ENCODE measurements around the gene OTOG. TPM values are rescaled to one million over a fixed set of nuclear protein-coding genes. Genes with fewer than 3 reads are reported as not detected.
A peak's percentile ranks its signal among the peaks of the same experiment; 100 is the strongest.

Gene OTOG
- total and polyA plus RNA-seq, 4 donors: 0.11 TPM; not detected in 3

- ATAC-seq (ENCODE audit: insufficient read depth, low FRiP score) (no peak), DNase-seq (peak in 1 of 3 donors; percentile 8)
- Histone ChIP-seq H3K4me3 (no peak overlapping the region), H3K9ac (ENCODE audit: insufficient read depth in 1 of 2, low read length in 2 of 2) (no peak overlapping the region), H3K27me3 (ENCODE audit: control insufficient read depth in 3 of 3, insufficient read depth in 3 of 3, low read length in 2 of 3) (no peaks in the 10 kb centered on the region), H3K4me1 (ENCODE audit: control insufficient read depth in 5 of 5, insufficient read depth in 5 of 5, low read length in 5 of 5) (peaks cover 0 to 3% (median 0%) of the 10 kb centered on the region in 5 donors), H3K27ac (ENCODE audit: low read depth in 1 of 2, low read length in 1 of 2) (no peak overlapping the region), H3K36me3 (ENCODE audit: control insufficient read depth in 4 of 4, insufficient read depth in 4 of 4, low read length in 4 of 4) (no peaks in the 10 kb centered on the region), H3K9me3 (ENCODE audit: control insufficient read depth in 4 of 4, insufficient read depth in 3 of 4, low read length in 3 of 4) (no peaks in the 10 kb centered on the region)
- TF ChIP-seq CTCF (IDR thresholded peaks at IDR 0.05; ENCODE audit: control extremely low read depth, extremely low read depth): no peak
These were observed 16.2 kb downstream of the OTOG start for GRCh38 chr11:17563231-17563646.

GRCh38 chr11:17563961-17564686 is 17.1 kb downstream of the OTOG start:
- H3K9ac ChIP-seq (ENCODE audit: insufficient read depth in 1 of 2, low read length in 2 of 2): no peak overlapping the region
- no peaks in the 10 kb centered on the region for H3K9me3 ChIP-seq (ENCODE audit: control insufficient read depth in 4 of 4, insufficient read depth in 3 of 4, low read length in 3 of 4)
- DNase-seq (peak in 1 of 3 donors; percentile 2), ATAC-seq (ENCODE audit: insufficient read depth, low FRiP score) (no peak)
- no peaks in the 10 kb centered on the region for H3K27me3 ChIP-seq (ENCODE audit: control insufficient read depth in 3 of 3, insufficient read depth in 3 of 3, low read length in 2 of 3)
- 79 to 85% methylated on average over 4 of the region's 4 CpGs for WGBS, 2 donors
- H3K27ac ChIP-seq (ENCODE audit: low read depth in 1 of 2, low read length in 1 of 2): no peak overlapping the region
- H3K4me1 ChIP-seq (ENCODE audit: control insufficient read depth in 5 of 5, insufficient read depth in 5 of 5, low read length in 5 of 5): peaks cover 0 to 3% (median 0%) of the 10 kb centered on the region in 5 donors
- H3K36me3 ChIP-seq (ENCODE audit: control insufficient read depth in 4 of 4, insufficient read depth in 4 of 4, low read length in 4 of 4): no peaks in the 10 kb centered on the region
- TF ChIP-seq CTCF (IDR thresholded peaks at IDR 0.05; ENCODE audit: control extremely low read depth, extremely low read depth): no peak
- H3K4me3 ChIP-seq: no peak overlapping the region

GRCh38 chr11:17564687-17565042 is 17.6 kb downstream of the OTOG start:
- Histone ChIP-seq H3K9ac (ENCODE audit: insufficient read depth in 1 of 2, low read length in 2 of 2) (no peak overlapping the region), H3K4me1 (ENCODE audit: control insufficient read depth in 5 of 5, insufficient read depth in 5 of 5, low read length in 5 of 5) (peaks cover 0 to 3% (median 0%) of the 10 kb centered on the region in 5 donors), H3K27me3 (ENCODE audit: control insufficient read depth in 3 of 3, insufficient read depth in 3 of 3, low read length in 2 of 3) (no peaks in the 10 kb centered on the region), H3K27ac (ENCODE audit: low read depth in 1 of 2, low read length in 1 of 2) (no peak overlapping the region), H3K4me3 (no peak overlapping the region), H3K36me3 (ENCODE audit: control insufficient read depth in 4 of 4, insufficient read depth in 4 of 4, low read length in 4 of 4) (no peaks in the 10 kb centered on the region), H3K9me3 (ENCODE audit: control insufficient read depth in 4 of 4, insufficient read depth in 3 of 4, low read length in 3 of 4) (no peaks in the 10 kb centered on the region)
- DNase-seq (no peak), ATAC-seq (ENCODE audit: insufficient read depth, low FRiP score) (no peak)
- WGBS, 2 donors: 55 to 57% methylated on average over 2 of the region's 2 CpGs
- no peak for TF ChIP-seq CTCF (IDR thresholded peaks at IDR 0.05; ENCODE audit: control extremely low read depth, extremely low read depth)

- no peak for ATAC-seq (ENCODE audit: insufficient read depth, low FRiP score)
- no peak overlapping the region for H3K4me3 ChIP-seq
- peaks cover 0 to 2% (median 0%) of the 10 kb centered on the region in 3 donors for H3K27me3 ChIP-seq (ENCODE audit: control insufficient read depth in 3 of 3, insufficient read depth in 3 of 3, low read length in 2 of 3)
- DNase-seq: no peak
- TF ChIP-seq CTCF (IDR thresholded peaks at IDR 0.05; ENCODE audit: control extremely low read depth, extremely low read depth): no peak
- no peak overlapping the region for H3K9ac ChIP-seq (ENCODE audit: insufficient read depth in 1 of 2, low read length in 2 of 2)
- H3K36me3 ChIP-seq (ENCODE audit: control insufficient read depth in 4 of 4, insufficient read depth in 4 of 4, low read length in 4 of 4): no peaks in the 10 kb centered on the region
- WGBS, 2 donors: 85 to 89% methylated on average over 4 of the region's 4 CpGs
- H3K27ac ChIP-seq (ENCODE audit: low read depth in 1 of 2, low read length in 1 of 2): no peak overlapping the region
- no peaks in the 10 kb centered on the region for H3K4me1 ChIP-seq (ENCODE audit: control insufficient read depth in 5 of 5, insufficient read depth in 5 of 5, low read length in 5 of 5)
- H3K9me3 ChIP-seq (ENCODE audit: control insufficient read depth in 4 of 4, insufficient read depth in 3 of 4, low read length in 3 of 4): peaks cover 0 to 1% (median 0%) of the 10 kb centered on the region in 4 donors
These were observed 21.9 kb downstream of the OTOG start for GRCh38 chr11:17568944-17569343.
